Measurements from ENCODE around the gene ZBED6. TPM values are rescaled to one million over a fixed set of nuclear protein-coding genes. Genes with fewer than 3 reads are reported as not detected.

ZBED6 gene
- total RNA-seq, 1 experiment from 2014 or later, result 13.1 TPM

GRCh38 chr1:203768256-203768655, 27.2 kb upstream of the ZBED6 start:
- H4K5ac ChIP-seq (ENCODE audit: insufficient read length, low read depth, low read length), result no peak overlapping the region
- no peak overlapping the region for H3T11ph ChIP-seq (ENCODE audit: low read length)
- H4K20me1 ChIP-seq (ENCODE audit: control insufficient read depth, insufficient read depth, insufficient read length), result no peaks in the 10 kb centered on the region
- H2BK120ac ChIP-seq (ENCODE audit: low read depth, low read length, poor library complexity, severe bottlenecking), result no peak overlapping the region
- Mint-ChIP-seq H3K4me1 (peaks cover 10 to 22% of the 10 kb centered on the region in 2 experiments; a peak in 3 of 4 replicates), H3K4me3 (no peak overlapping the region), H3K27me3 (ENCODE audit: low read depth) (no peaks in the 10 kb centered on the region), H3K27ac (no peak overlapping the region), H3K36me3 (ENCODE audit: insufficient read depth in 1 of 3, low read depth in 3 of 3) (0 out of 7 replicates have a peak, but pooled peaks cover 0 to 2% (median 0%) of the 10 kb centered on the region in 3 experiments), H3K9me3 (peaks cover 0 to 3% of the 10 kb centered on the region in 2 experiments; a peak in 1 of 5 replicates)
- no CpG with 5 or more reads among the region's 6 CpGs for WGBS (ENCODE audit: extremely low coverage, insufficient read length, low lambda C conversion rate)
- no peak overlapping the region for H3K18ac ChIP-seq (ENCODE audit: insufficient read length, low read depth, low read length)
- H2BK5ac ChIP-seq (ENCODE audit: insufficient read length, low read length), result no peak overlapping the region
- no peak overlapping the region for H2AFZ ChIP-seq (ENCODE audit: low read length)
- no peak overlapping the region for H2AK5ac ChIP-seq (ENCODE audit: insufficient read length, low read length)
- no peak overlapping the region for H3K9ac ChIP-seq (ENCODE audit: extremely low read depth, insufficient read length, low read length)
- no peaks in the 10 kb centered on the region; the same call in 1 of the 2 replicates for H3K4me1 ChIP-seq (ENCODE audit: insufficient read depth, low read length)
- no peaks in the 10 kb centered on the region for H3K79me1 ChIP-seq (ENCODE audit: insufficient read depth, low read depth, low read length, poor library complexity, severe bottlenecking)
- no peak for DNase-seq
- H3K14ac ChIP-seq (ENCODE audit: insufficient read depth, low read length), result no peak overlapping the region
- no peak overlapping the region for H3K56ac ChIP-seq (ENCODE audit: insufficient read length, low read depth, low read length)
- H2BK20ac ChIP-seq (ENCODE audit: low read depth, low read length, poor library complexity, severe bottlenecking), result no peak overlapping the region
- H3K27ac ChIP-seq (ENCODE audit: insufficient read length, low read depth, low read length), result no peak overlapping the region
- H2BK15ac ChIP-seq (ENCODE audit: low read depth, low read length), result no peak overlapping the region
- H3K9me3 ChIP-seq (ENCODE audit: control insufficient read depth, low read depth, low read length), result no peaks in the 10 kb centered on the region
- H3K4ac ChIP-seq (ENCODE audit: low read depth, low read length), result no peak overlapping the region
- no peak for TF ChIP-seq CTCF (conservative IDR thresholded peaks at IDR 0.05)
- no peaks in the 10 kb centered on the region for H3K23me2 ChIP-seq (ENCODE audit: insufficient read length, low read depth, low read length, poor library complexity, severe bottlenecking)
- H3K79me2 ChIP-seq (ENCODE audit: insufficient read depth, low read length), result no peaks in the 10 kb centered on the region
- H4K8ac ChIP-seq (replicated peaks; ENCODE audit: insufficient read length, low read depth, low read length), result no peak overlapping the region
- no peak overlapping the region for H2BK12ac ChIP-seq (ENCODE audit: insufficient read length, low read depth, low read length)
- H3K4me2 ChIP-seq (ENCODE audit: insufficient read depth, insufficient read length, low read length), result no peak overlapping the region
- H3K27me3 ChIP-seq (ENCODE audit: insufficient read depth, low read length), result no peaks in the 10 kb centered on the region
- no peak overlapping the region for H3K23ac ChIP-seq (ENCODE audit: insufficient read length, low read depth, low read length)
- H4K91ac ChIP-seq (ENCODE audit: insufficient read length, low read depth, low read length), result no peak overlapping the region

All from H9 (cell line).